ENCODE data around the gene CPXCR1.
"Not testable (repeated sequence)": the region's sequence is repeated elsewhere in the genome, so short reads cannot be mapped to it uniquely, and the experiment has no call there.

The CPXCR1 gene

GRCh38 chrX:88746925-88747324 lies at the start of gene CPXCR1:
CPXCR1 (plus strand) TSS chrX:88747225; CDS start chrX:88753415, 6,190 bp downstream.
- DNase-seq, result no peak

- no peak for DNase-seq
Measured at GRCh38 chrX:88735835-88736234, 11.2 kb upstream of the CPXCR1 start.

GRCh38 chrX:88746215-88746614 lies 810 bp upstream of the CPXCR1 start:
- not testable (repeated sequence) for DNase-seq

GRCh38 chrX:88752339-88752738 lies 5.3 kb downstream of the CPXCR1 start:
- DNase-seq, result not testable (repeated sequence)

GRCh38 chrX:88789825-88790224 lies 42.8 kb downstream of the CPXCR1 start:
- DNase-seq, result no peak
